ENCODE measurements around the gene INO80D.
A peak's percentile ranks its signal among the peaks of the same experiment; 100 is the strongest.
"Not testable (repeated sequence)": the region's sequence is repeated elsewhere in the genome, so short reads cannot be mapped to it uniquely, and the experiment has no call there.

INO80D gene

DNA sequence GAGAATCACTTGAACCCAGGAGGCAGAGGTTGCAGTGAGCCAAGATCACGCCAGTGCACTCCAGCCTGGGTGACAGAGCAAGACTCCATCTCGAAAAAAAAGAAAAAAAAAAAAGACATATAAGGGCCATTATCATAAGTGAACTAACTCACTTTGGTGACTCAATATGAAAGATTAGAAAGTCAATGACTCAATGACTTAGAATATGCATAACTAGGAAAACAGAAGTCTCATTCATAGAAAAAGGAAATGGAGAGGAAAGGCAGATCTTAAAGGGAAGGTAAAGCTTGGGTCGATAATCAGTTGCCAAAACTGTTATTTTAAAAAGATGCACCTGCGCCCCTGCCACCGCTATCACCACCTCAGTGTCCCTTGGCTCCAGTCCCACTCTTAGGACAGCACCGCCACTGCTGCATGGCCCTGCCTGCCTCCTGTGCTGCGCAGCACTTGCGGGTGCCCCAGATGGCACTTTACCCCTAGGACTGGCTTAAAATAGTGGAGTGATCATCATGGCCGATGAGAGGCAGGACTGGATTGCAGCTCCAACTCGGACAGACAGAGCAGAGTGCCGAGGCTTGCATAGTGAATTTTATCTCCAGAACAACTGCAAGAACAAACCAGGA lies 54.7 kb downstream of the INO80D start:
- H3K4me1 Mint-ChIP-seq (ENCODE audit: low read depth): peaks cover 62% of the 10 kb centered on the region
- H3K27me3 Mint-ChIP-seq: no peaks in the 10 kb centered on the region
- DNase-seq: no peak
- peaks cover 89% of the 10 kb centered on the region for H3K36me3 Mint-ChIP-seq (ENCODE audit: low read depth)
- H3K9me3 Mint-ChIP-seq: peaks cover 29% of the 10 kb centered on the region
- H3K4me3 Mint-ChIP-seq: no peak overlapping the region
- peak overlapping the region; percentile 87 for H3K27ac Mint-ChIP-seq

DNA sequence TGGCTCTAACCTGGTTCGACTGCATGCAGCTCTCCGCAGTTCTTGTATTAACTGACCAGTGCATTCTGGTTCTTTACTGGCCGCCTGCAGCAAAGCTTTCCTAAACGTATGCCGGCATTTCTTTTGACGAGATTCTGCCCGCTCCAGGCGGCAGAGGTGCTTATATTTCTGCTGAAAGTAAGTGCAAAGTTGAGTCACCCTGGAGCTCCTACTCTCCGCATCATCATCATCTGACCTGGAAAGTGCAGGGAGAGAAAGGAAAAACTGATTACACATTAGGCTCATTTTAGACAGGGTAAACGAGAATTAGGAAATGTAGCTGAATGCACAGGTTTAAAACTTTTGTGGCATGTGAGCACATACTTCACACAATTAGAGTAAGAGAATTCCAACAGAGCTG lies 57.9 kb downstream of the INO80D start:
- H3K36me3 Mint-ChIP-seq (ENCODE audit: low read depth): peaks cover 74% of the 10 kb centered on the region
- no peak overlapping the region for H3K27ac Mint-ChIP-seq
- no peaks in the 10 kb centered on the region for H3K27me3 Mint-ChIP-seq
- DNase-seq: no peak
- H3K4me3 Mint-ChIP-seq: no peak overlapping the region
- H3K9me3 Mint-ChIP-seq: peaks cover 13% of the 10 kb centered on the region
- peaks cover 36% of the 10 kb centered on the region for H3K4me1 Mint-ChIP-seq (ENCODE audit: low read depth)

DNA sequence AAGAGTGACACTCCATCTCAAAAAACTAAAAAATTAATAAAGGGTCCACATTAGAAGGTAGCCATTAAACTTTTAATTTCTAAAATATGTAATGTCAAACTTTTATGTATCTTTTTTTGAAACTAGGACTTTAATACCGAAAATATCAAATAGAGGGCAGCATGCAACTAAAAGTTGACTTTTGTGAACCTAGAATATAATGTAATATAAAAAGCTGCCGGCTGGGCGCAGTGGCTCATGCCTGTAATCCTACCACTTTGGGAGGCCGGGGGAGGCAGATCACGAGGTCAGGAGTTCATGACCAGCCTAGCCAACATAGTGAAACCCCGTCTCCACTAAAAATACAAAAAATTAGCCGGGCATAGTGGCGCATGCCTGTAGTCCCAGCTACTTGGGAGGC lies 62.8 kb downstream of the INO80D start:
- Mint-ChIP-seq H3K4me3 (no peak overlapping the region), H3K36me3 (ENCODE audit: low read depth) (peaks cover 60% of the 10 kb centered on the region), H3K27me3 (no peaks in the 10 kb centered on the region), H3K9me3 (no peaks in the 10 kb centered on the region), H3K27ac (no peak overlapping the region), H3K4me1 (ENCODE audit: low read depth) (no peaks in the 10 kb centered on the region)
- no peak for DNase-seq

DNA sequence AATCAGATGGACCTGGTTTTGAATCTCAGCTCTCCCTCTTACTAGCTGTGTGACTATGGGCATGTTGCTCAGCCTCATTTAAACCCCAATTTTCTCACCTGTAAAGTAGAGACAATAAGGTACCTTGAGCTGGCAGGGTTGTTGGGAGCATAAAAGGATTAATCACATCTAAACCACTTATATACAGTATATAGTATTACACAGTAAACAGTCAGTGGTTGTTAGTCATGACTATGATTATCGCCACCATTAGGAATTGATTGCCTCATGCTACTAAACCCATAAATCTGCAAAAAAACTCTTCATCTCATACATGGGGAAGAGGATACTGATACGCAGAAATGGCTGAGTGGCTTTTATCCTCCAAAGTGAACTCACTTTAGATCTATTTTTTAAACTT lies 65.8 kb downstream of the INO80D start:
- H3K4me1 Mint-ChIP-seq (ENCODE audit: low read depth): no peaks in the 10 kb centered on the region
- peaks cover 9% of the 10 kb centered on the region for H3K9me3 Mint-ChIP-seq
- H3K36me3 Mint-ChIP-seq (ENCODE audit: low read depth): peaks cover 73% of the 10 kb centered on the region
- no peak overlapping the region for H3K4me3 Mint-ChIP-seq
- no peak overlapping the region for H3K27ac Mint-ChIP-seq
- no peaks in the 10 kb centered on the region for H3K27me3 Mint-ChIP-seq
- no peak for DNase-seq

DNA sequence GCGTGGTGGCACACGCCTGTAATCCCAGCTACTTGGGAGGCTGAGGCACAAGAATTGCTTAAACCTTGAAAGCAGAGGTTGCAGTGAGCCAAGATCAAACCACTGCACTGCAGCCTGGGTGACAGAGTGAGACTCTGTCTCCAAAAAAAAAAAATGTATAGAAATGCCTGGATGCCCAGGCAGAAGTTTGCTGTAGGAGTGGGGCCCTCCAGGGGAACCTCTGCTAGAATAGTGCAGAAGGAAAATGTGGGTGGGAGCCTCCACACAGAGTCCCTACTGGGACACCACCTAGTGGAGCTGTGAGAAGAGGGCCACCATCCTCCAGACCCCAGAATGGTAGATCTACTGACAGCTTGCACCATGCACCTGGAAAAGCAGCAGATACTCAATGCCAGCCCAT lies 70.2 kb downstream of the INO80D start:
- DNase-seq; H3K4me1 Mint-ChIP-seq (ENCODE audit: low read depth); H3K27me3 Mint-ChIP-seq; H3K27ac Mint-ChIP-seq; H3K9me3 Mint-ChIP-seq; H3K4me3 Mint-ChIP-seq: not testable (repeated sequence)
- peaks cover 93% of the 10 kb centered on the region for H3K36me3 Mint-ChIP-seq (ENCODE audit: low read depth)

DNA sequence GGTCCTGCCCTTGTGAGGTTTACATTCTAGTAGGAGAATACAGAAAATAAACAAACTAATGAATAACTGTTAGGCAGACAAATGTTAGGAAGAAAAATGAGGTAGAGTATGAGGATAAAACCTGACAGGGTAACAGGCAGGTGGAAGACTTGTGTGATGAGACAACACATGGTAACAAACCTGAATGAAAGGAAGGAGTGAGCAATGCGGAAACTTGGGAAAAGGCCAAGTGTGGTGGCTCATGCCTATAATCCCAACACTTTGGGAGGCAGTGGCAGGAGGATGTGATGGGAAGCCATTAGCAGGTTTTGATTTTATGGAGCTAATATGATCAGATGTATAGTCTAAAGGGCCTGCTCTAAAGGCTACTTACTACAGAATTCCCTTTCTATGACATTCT lies 74.2 kb downstream of the INO80D start:
- Mint-ChIP-seq H3K27ac (no peak overlapping the region), H3K9me3 (peaks cover 8% of the 10 kb centered on the region), H3K36me3 (ENCODE audit: low read depth) (peaks cover 91% of the 10 kb centered on the region), H3K4me1 (ENCODE audit: low read depth) (no peaks in the 10 kb centered on the region), H3K4me3 (no peak overlapping the region), H3K27me3 (no peaks in the 10 kb centered on the region)
- no peak for DNase-seq

DNA sequence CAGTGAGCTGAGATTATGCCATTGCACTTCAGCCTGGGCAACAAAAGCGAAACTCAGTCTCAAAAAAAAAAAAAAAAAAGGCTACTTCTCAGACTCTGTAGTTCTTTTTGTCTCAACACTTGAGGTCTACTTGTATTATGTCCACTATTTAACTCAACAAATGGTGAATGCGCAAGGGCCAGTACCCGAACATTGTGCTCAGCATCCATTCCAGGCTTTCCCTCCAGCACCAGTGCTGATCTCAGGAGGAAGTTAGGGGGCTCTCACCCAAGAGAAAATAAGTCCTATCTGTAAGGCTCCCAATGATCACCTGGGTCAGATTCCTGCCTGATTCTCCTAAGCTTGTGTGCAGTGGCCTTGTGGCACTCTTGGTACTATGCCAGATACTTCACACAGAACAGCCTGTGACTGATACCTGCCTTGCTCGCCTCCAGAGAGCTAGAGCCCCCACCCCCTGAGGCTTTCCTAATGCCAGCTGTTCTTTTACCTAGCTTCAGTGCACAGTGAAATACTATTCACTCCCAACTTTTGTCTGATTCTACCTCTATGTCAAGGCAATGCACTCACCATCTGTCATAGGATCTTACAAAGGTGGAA lies 74.9 kb downstream of the INO80D start:
- Mint-ChIP-seq H3K36me3 (ENCODE audit: low read depth) (peaks cover 91% of the 10 kb centered on the region), H3K27ac (no peak overlapping the region), H3K27me3 (no peaks in the 10 kb centered on the region), H3K9me3 (peaks cover 2% of the 10 kb centered on the region), H3K4me3 (no peak overlapping the region), H3K4me1 (ENCODE audit: low read depth) (no peaks in the 10 kb centered on the region)
- DNase-seq: no peak

DNA sequence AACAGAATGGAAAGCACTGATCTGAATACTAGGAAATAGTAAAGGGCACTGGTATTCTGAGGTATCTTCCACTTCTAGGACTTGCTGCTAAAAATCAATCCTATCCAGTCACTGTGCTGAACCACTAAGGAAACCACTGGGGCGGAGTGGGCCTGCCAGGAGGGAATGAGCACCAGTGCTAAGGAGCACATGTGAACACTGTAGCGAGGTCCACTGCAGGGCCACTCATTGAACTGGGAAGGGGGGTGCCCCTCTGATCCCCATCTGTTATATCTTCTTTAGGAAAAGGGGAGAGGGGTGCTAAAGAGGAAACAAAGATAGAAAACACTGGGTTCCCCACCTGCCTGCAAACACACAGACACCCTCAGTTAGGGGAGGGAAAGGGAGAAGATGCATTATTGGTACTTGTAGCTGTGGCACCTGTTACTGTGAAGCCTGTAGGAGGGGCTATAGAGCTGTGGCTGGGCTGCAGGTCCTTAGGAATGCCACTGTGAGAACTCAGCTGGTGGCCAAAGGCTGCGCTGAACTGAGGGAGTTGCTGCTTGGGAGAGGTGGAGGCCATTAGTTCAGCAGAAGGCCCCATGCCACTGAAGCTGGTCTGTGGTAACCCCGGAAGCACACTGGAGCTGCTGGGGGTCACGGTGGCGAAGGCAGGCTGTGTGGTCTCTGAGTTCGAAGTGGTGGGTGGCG lies 81.8 kb downstream of the INO80D start:
- Mint-ChIP-seq H3K36me3 (ENCODE audit: low read depth) (peaks cover 95% of the 10 kb centered on the region), H3K27me3 (no peaks in the 10 kb centered on the region), H3K27ac (no peak overlapping the region), H3K4me1 (ENCODE audit: low read depth) (no peaks in the 10 kb centered on the region), H3K4me3 (no peak overlapping the region), H3K9me3 (no peaks in the 10 kb centered on the region)
- DNase-seq: no peak

DNA sequence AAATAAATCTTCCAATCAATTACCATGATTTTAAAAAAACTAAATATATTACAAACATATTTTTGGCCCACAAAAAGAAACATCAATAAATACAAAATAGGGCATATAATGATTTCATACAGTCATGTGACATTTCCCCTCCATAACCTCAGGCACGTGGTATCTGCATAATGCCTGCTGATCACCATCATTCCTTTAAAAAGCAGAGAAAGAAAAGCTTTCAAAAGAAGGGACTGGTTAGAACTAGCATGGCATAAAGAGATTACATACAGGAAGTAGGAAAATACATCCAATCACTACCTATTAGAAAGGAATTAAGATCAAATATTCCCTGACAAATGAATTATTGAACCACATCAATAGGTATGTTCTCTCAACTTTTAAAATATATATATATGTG lies 83.5 kb downstream of the INO80D start:
- Mint-ChIP-seq H3K4me1 (ENCODE audit: low read depth) (peaks cover 7% of the 10 kb centered on the region), H3K36me3 (ENCODE audit: low read depth) (peaks cover 93% of the 10 kb centered on the region), H3K9me3 (no peaks in the 10 kb centered on the region), H3K4me3 (no peak overlapping the region), H3K27ac (no peak overlapping the region), H3K27me3 (no peaks in the 10 kb centered on the region)
- DNase-seq: no peak

DNA sequence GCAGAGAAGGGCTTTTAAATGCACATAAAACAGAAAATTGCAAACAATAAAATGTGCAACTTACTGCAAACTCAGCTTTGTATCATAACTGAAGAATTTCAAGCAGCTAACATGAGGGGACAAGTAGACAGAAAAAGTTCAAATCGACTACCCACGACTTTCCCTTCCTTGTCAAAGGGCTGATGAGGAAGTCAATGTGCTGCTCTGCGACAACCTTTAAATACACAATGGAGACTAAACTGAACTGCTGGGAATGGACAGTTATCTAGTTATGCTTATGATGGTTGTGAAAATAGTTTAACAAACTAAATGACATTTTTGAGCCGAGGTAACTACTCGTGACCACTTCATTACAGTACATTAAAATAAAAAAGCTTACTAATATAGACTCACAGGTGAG lies 84.1 kb downstream of the INO80D start:
- Mint-ChIP-seq H3K27me3 (no peaks in the 10 kb centered on the region), H3K36me3 (ENCODE audit: low read depth) (peaks cover 92% of the 10 kb centered on the region), H3K27ac (no peak overlapping the region), H3K4me3 (no peak overlapping the region), H3K9me3 (no peaks in the 10 kb centered on the region), H3K4me1 (ENCODE audit: low read depth) (peaks cover 7% of the 10 kb centered on the region)
- DNase-seq: no peak

DNA sequence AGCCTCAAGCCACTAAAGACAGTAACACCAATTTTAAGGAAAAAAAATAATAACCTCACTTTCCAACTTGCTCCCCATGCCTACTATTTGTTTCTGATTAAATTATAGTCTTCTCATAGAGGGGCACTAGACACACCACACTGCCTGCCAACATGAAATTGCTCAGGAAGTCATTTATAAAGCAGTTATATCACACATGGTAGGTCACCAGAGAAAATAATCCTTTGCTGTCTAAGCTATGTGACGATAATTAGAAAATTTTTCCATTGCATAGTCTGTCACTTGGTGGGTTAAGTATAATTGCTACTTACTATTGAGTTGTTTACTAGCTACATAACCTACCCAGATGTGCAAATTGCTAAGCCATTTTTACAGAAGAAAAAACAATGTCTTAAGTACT lies 85.2 kb downstream of the INO80D start:
- Mint-ChIP-seq H3K27me3 (no peaks in the 10 kb centered on the region), H3K36me3 (ENCODE audit: low read depth) (peaks cover 90% of the 10 kb centered on the region)
- DNase-seq: no peak

DNA sequence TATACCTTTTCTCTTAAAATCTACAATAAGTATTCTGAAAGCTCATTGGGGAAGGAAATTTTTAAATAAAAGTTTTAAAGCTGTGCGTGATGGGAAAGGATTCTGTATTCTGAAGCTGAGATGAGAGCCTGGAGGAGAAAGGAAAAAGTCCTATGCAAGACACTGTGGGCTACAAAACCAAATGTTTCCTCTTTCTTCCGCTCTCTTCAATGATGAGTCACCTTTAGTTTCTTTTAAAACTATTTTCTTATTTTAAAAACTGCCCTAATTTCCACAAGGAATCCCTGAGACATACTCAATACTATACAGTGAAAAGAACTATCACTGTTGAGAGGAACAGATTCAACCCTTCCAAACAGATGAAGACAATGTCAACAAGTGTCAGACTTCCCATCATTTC lies 87.4 kb downstream of the INO80D start:
- no peak overlapping the region for H3K4me3 Mint-ChIP-seq

More for the DNA sequence above, 85.2 kb downstream of the INO80D start:
- no peaks in the 10 kb centered on the region for H3K9me3 Mint-ChIP-seq
- no peak overlapping the region for H3K27ac Mint-ChIP-seq
- H3K4me3 Mint-ChIP-seq: no peak overlapping the region
- peaks cover 7% of the 10 kb centered on the region for H3K4me1 Mint-ChIP-seq (ENCODE audit: low read depth)

DNA sequence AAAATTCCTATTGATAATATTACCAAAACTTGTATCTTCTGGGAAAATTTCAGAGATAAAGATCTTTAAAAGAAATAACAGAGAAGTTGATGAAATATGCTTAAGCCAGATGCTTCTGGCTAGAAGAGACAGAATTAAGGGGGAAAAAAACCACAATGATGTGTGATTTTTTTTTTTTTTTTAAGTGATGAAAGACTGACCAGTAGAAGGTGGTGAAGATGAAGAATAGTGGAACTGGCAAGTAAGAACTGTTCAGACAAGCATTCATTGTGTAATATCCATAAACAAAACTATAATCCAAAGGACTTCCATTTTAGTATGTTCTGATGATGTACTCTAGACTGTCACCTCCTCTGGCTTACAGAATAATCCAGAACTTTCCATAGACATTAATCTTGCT lies 89.8 kb downstream of the INO80D start:
- Mint-ChIP-seq H3K9me3 (no peaks in the 10 kb centered on the region), H3K4me1 (ENCODE audit: low read depth) (peaks cover 7% of the 10 kb centered on the region), H3K27me3 (no peaks in the 10 kb centered on the region), H3K4me3 (no peak overlapping the region), H3K27ac (no peak overlapping the region), H3K36me3 (ENCODE audit: low read depth) (peaks cover 83% of the 10 kb centered on the region)
- DNase-seq: no peak

More for the DNA sequence above, 87.4 kb downstream of the INO80D start:
- Mint-ChIP-seq H3K36me3 (ENCODE audit: low read depth) (peaks cover 87% of the 10 kb centered on the region), H3K27me3 (no peaks in the 10 kb centered on the region), H3K27ac (no peak overlapping the region), H3K4me1 (ENCODE audit: low read depth) (peaks cover 7% of the 10 kb centered on the region), H3K9me3 (no peaks in the 10 kb centered on the region)
- DNase-seq: no peak

DNA sequence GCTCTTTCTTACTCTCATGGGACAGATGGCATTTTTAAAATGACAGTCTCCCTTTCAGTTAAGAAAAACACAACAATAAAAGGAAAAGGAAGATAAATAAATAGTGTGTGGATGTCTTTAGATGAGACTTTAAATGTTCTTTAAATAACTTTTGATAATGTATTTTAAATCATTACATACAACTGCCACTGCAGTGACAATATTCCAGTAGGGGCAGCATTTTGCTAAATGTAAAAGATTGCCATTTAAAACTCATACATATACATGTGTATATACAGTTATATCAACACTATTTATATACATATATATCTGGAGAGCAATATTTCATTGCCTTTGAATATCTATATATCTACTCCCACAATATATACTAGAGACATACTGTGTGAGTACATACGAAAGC lies 90.7 kb downstream of the INO80D start:
- Mint-ChIP-seq H3K36me3 (ENCODE audit: low read depth) (peaks cover 80% of the 10 kb centered on the region), H3K4me1 (ENCODE audit: low read depth) (peaks cover 7% of the 10 kb centered on the region), H3K4me3 (no peak overlapping the region), H3K9me3 (no peaks in the 10 kb centered on the region), H3K27ac (no peak overlapping the region), H3K27me3 (no peaks in the 10 kb centered on the region)
- no peak for DNase-seq

DNA sequence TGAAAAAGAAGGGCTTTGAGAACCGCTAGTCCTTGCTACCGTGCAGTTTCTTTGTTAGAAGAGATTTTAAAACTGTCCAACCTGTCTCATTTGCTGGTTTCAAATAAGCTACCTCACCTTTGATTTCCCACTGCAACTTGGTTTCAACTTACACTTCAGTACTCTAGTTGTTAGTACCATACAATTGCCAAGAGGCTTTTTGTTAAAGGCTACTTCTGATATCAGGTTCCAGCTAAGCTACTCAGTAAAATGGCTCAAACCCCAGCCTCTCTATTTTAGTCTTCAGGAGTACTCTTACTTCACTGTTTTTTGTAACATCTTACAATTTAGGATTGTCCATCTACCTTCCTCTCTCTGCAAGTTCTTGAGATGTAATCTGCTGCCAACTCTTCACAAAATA lies 91.6 kb downstream of the INO80D start:
- DNase-seq: no peak
- peaks cover 7% of the 10 kb centered on the region for H3K4me1 Mint-ChIP-seq (ENCODE audit: low read depth)
- H3K27me3 Mint-ChIP-seq: no peaks in the 10 kb centered on the region
- no peak overlapping the region for H3K27ac Mint-ChIP-seq
- no peaks in the 10 kb centered on the region for H3K9me3 Mint-ChIP-seq
- H3K36me3 Mint-ChIP-seq (ENCODE audit: low read depth): peaks cover 76% of the 10 kb centered on the region
- H3K4me3 Mint-ChIP-seq: no peak overlapping the region
